Measurements from ENCODE around the gene HEXD.

GRCh38 chr17:82470065-82470464 is 51.9 kb downstream of the HEXD start:
- no peak for TF ChIP-seq CEBPB (IDR thresholded peaks at IDR 0.05)
- no peak for TF ChIP-seq TCF12 (IDR thresholded peaks at IDR 0.05; ENCODE audit: low read depth)
- TF ChIP-seq TAF1 (IDR thresholded peaks at IDR 0.05; ENCODE audit: low read depth): no peak
